ENCODE measurements around the gene NCKAP5. TPM values are rescaled to one million over a fixed set of nuclear protein-coding genes. Genes with fewer than 3 reads are reported as not detected.

Gene NCKAP5
- total and polyA plus RNA-seq, 2 of the 13 experiments (the other 11 are each of a cell fraction or from before 2014, with no cell fraction given): 0.01 TPM; not detected in 1

GRCh38 chr2:133107058-133107815 is 461.0 kb downstream of the NCKAP5 start:
- H3K4me2 ChIP-seq (ENCODE audit: low read depth, low read length): no peak overlapping the region
- ChIA-PET POLR2A (no interaction called here), CTCF (ENCODE audit: low intra/inter-chr PET ratio, low total read pairs) (no interaction called here)
- no peaks in the 10 kb centered on the region for H4K20me1 ChIP-seq (ENCODE audit: insufficient read depth, low read length)
- ATAC-seq: no peak
- H3K4me1 ChIP-seq (ENCODE audit: insufficient read depth, low read length): no peaks in the 10 kb centered on the region
- 16% methylated on average over 9 of the region's 9 CpGs for WGBS (ENCODE audit: low lambda C conversion rate)
- H3K36me3 ChIP-seq (replicated peaks in 1 of 2; ENCODE audit: control insufficient read depth in 1 of 2, insufficient read depth in 2 of 2, low read length in 2 of 2): no peaks in the 10 kb centered on the region
- H2AFZ ChIP-seq (ENCODE audit: low read length): no peak overlapping the region
- no peak overlapping the region for H3K9ac ChIP-seq (ENCODE audit: insufficient read depth, low read depth, low read length)
- TF ChIP-seq ZFX (CRISPR knock-in tag; IDR thresholded peaks at IDR 0.05; ENCODE audit: low read depth) (no peak), ZNF850 (CRISPR knock-in tag; conservative IDR thresholded peaks at IDR 0.05) (no peak), MAFK (conservative IDR thresholded peaks at IDR 0.05 in 1 of 2, IDR thresholded peaks at IDR 0.05 in 1 of 2; ENCODE audit: low read length in 2 of 2) (no peak), KDM5A (IDR thresholded peaks at IDR 0.05; ENCODE audit: borderline replicate concordance, low read length) (no peak), PHF20 (CRISPR knock-in tag; IDR thresholded peaks at IDR 0.05) (no peak), ATF3 (CRISPR knock-in tag; IDR thresholded peaks at IDR 0.05) (no peak), FOSL2 (CRISPR knock-in tag; IDR thresholded peaks at IDR 0.05) (no peak), ZNF652 (CRISPR knock-in tag; IDR thresholded peaks at IDR 0.05; ENCODE audit: borderline replicate concordance, low read depth) (no peak), ZNF577 (CRISPR knock-in tag; IDR thresholded peaks at IDR 0.05; ENCODE audit: borderline replicate concordance, low read depth) (no peak), SP5 (CRISPR knock-in tag; IDR thresholded peaks at IDR 0.05; ENCODE audit: borderline replicate concordance, low read depth) (no peak), ZBTB39 (CRISPR knock-in tag; IDR thresholded peaks at IDR 0.05) (no peak), CREB3 (CRISPR knock-in tag; IDR thresholded peaks at IDR 0.05) (no peak), ZNF761 (CRISPR knock-in tag; conservative IDR thresholded peaks at IDR 0.05) (no peak), NFATC3 (CRISPR knock-in tag; IDR thresholded peaks at IDR 0.05) (no peak)
- intact Hi-C loops (cut with micrococcal nuclease; ENCODE audit: unreplicated experiment): no loop called here
- H3K4me3 ChIP-seq (replicated peaks in 1 of 3; ENCODE audit: insufficient read depth in 1 of 3, low read depth in 2 of 3, low read length in 3 of 3): no peak overlapping the region
- no TSS peak for BruUV-seq (replicated peaks)
- no peak for DNase-seq (ENCODE audit: low spot score)
- in situ Hi-C loops (cut with HindIII; ENCODE audit: extremely low pct_ligation_motif_present, low pct_unique_long_range_greater_than_20kb): no loop called here
- FAIRE-seq: no peak
- no peaks in the 10 kb centered on the region for H3K79me2 ChIP-seq (ENCODE audit: insufficient read depth, low read length)
- H3K27me3 ChIP-seq (ENCODE audit: control insufficient read depth in 1 of 2, insufficient read depth in 2 of 2, low read length in 2 of 2): no peaks in the 10 kb centered on the region
- H3K9me3 ChIP-seq (ENCODE audit: low read length): peaks cover 36% of the 10 kb centered on the region; the same call in 1 of the 2 replicates
- no peak overlapping the region for H3K27ac ChIP-seq (ENCODE audit: extremely low read length, insufficient read depth, low read length)

All from HepG2 (cell line).